HG03460 (cell line): Measurements from ENCODE around the gene IST1.
"Not testable (repeated sequence)": the region's sequence is repeated elsewhere in the genome, so short reads cannot be mapped to it uniquely, and the experiment has no call there.

Experiments used
- ATAC-seq: cut with Tn5 transposase; IDR thresholded peaks from one replicate; pipeline ENCODE4 v1.9.1; 2021; ENCODE audit not compliant: unreplicated experiment

Gene IST1

GRCh38 chr16:71894921-71895678 lies at the start of gene IST1:
TSS of gene IST1 (plus strand) at chr16:71895531. CDS start at chr16:71915641, 20,110 bp downstream.
- ATAC-seq = peak; percentile 74

- peak; percentile 73 for ATAC-seq
Observed at GRCh38 chr16:71845639-71846430, 49.5 kb upstream of the IST1 start, which contains the start of gene ATXN1L. TSS of gene ATXN1L (plus strand) at chr16:71845976. CDS start at chr16:71849741, 3,765 bp downstream.

- ATAC-seq = no peak
Observed at GRCh38 chr16:71846431-71846830, 48.9 kb upstream of the IST1 start.

GRCh38 chr16:71847096-71847495 lies 48.2 kb upstream of the IST1 start:
- ATAC-seq = no peak

- ATAC-seq = no peak
Observed at GRCh38 chr16:71848622-71849021, 46.7 kb upstream of the IST1 start.

GRCh38 chr16:71851746-71852145 lies 43.6 kb upstream of the IST1 start:
- no peak for ATAC-seq

- no peak for ATAC-seq
Observed at GRCh38 chr16:71852158-71852557, 43.2 kb upstream of the IST1 start.

- ATAC-seq = no peak
Observed at GRCh38 chr16:71852561-71852960, 42.8 kb upstream of the IST1 start.

- peak; percentile 78 for ATAC-seq
Observed at GRCh38 chr16:71853413-71853812, 41.9 kb upstream of the IST1 start.

- no peak for ATAC-seq
Observed at GRCh38 chr16:71854369-71854948, 40.9 kb upstream of the IST1 start.

GRCh38 chr16:71855937-71856662 lies 39.2 kb upstream of the IST1 start:
- no peak for ATAC-seq

GRCh38 chr16:71859762-71860521 lies 35.4 kb upstream of the IST1 start:
- ATAC-seq = no peak

- no peak for ATAC-seq
Observed at GRCh38 chr16:71863995-71864394, 31.3 kb upstream of the IST1 start.

GRCh38 chr16:71865173-71865863 lies 30.0 kb upstream of the IST1 start:
- ATAC-seq = no peak

- not testable (repeated sequence) for ATAC-seq
Observed at GRCh38 chr16:71867175-71867574, 28.2 kb upstream of the IST1 start.

- no peak for ATAC-seq
Observed at GRCh38 chr16:71867939-71868338, 27.4 kb upstream of the IST1 start.

- no peak for ATAC-seq
Observed at GRCh38 chr16:71869089-71869488, 26.2 kb upstream of the IST1 start.

GRCh38 chr16:71870818-71871217 lies 24.5 kb upstream of the IST1 start:
- ATAC-seq = no peak

- ATAC-seq = no peak
Observed at GRCh38 chr16:71873199-71873598, 22.1 kb upstream of the IST1 start.

GRCh38 chr16:71878911-71879310 lies 16.4 kb upstream of the IST1 start:
- ATAC-seq = no peak
